WTC11 (cell line): ENCODE results near the gene SYK. TPM values are rescaled to one million over a fixed set of nuclear protein-coding genes. Genes with fewer than 3 reads are reported as not detected.

Source experiments
- ATAC-seq: fragments of 200-7000 bp; cut with Tn5 transposase; 2 replicates; pipeline ENCODE4 v1.10.0; 2021; ENCODE audit warnings: mild to moderate bottlenecking, moderate library complexity
- CTCF ChIA-PET: fragments of 300-600 bp; sonication (Branson Sonifier 250); formaldehyde crosslinking; loops from one replicate; lab custom pipeline; 2021; ENCODE audit warnings: antibody characterized with exemption; lab: Charles Lee
- POLR2A ChIA-PET: fragments of 350-600 bp; sonication (Branson Sonifier 250); formaldehyde crosslinking; loops from one replicate; lab custom pipeline; 2021; ENCODE audit warnings: antibody characterized with exemption; lab: Charles Lee
- DNase-seq: peaks from one replicate; pipeline ENCODE4 v3.0.0; 2021; ENCODE audit warnings: low spot score
- H3K27ac Mint-ChIP-seq: 2 replicates; pipeline ENCODE4 v1.8.0; 2021; ENCODE audit warnings: mixed read lengths
- H3K27me3 Mint-ChIP-seq: 2 replicates; pipeline ENCODE4 v1.8.0; 2021; ENCODE audit warnings: low read depth, mild to moderate bottlenecking, moderate library complexity, mixed read lengths
- H3K36me3 Mint-ChIP-seq: 2 replicates; pipeline ENCODE4 v1.8.0; 2021; ENCODE audit warnings: mixed read lengths
- H3K4me1 Mint-ChIP-seq: 2 replicates; pipeline ENCODE4 v1.8.0; 2022; ENCODE audit warnings: mixed read lengths
- H3K4me3 Mint-ChIP-seq: 2 replicates; pipeline ENCODE4 v1.8.0; 2021; ENCODE audit warnings: mild to moderate bottlenecking, moderate library complexity, mixed read lengths
- H3K9me3 Mint-ChIP-seq: 2 replicates; pipeline ENCODE4 v1.8.0; 2021; ENCODE audit warnings: mixed read lengths
- ATF1 ChIP-seq: sonication (generic); formaldehyde crosslinking; IDR thresholded peaks from 2 replicates; pipeline ENCODE4 v1.8.1; 2023; ENCODE audit warnings: mild to moderate bottlenecking, moderate library complexity, missing genetic modification reagents
- HMGA2 ChIP-seq: fragments of 250-450 bp; sonication (Bioruptor Pico); IDR thresholded peaks from 2 replicates; pipeline ENCODE4 v1.4.0; 2021; ENCODE audit warnings: mild to moderate bottlenecking, moderate library complexity
- KAT7 ChIP-seq: sonication (generic); formaldehyde crosslinking; IDR thresholded peaks from 2 replicates; pipeline ENCODE4 v1.8.1; 2023; ENCODE audit warnings: missing genetic modification reagents, mild to moderate bottlenecking, borderline replicate concordance
- NFATC4 ChIP-seq: fragments of 250-450 bp; sonication (Bioruptor Pico); IDR thresholded peaks from 2 replicates; pipeline ENCODE4 v1.9.0; 2021; ENCODE audit warnings: mild to moderate bottlenecking
- NR2C2 ChIP-seq: sonication (generic); formaldehyde crosslinking; IDR thresholded peaks from 2 replicates; pipeline ENCODE4 v1.8.0; 2022; ENCODE audit warnings: mild to moderate bottlenecking, missing genetic modification reagents
- TCF7 ChIP-seq: sonication (generic); formaldehyde crosslinking; IDR thresholded peaks from 2 replicates; pipeline ENCODE4 v1.8.0; 2022; ENCODE audit warnings: mild to moderate bottlenecking, low read depth, missing genetic modification reagents, moderate library complexity
- TEAD1 ChIP-seq: sonication (generic); formaldehyde crosslinking; IDR thresholded peaks from 2 replicates; pipeline ENCODE4 v1.8.0; 2022; ENCODE audit warnings: mild to moderate bottlenecking, missing genetic modification reagents
- ZBTB21 ChIP-seq: sonication (generic); formaldehyde crosslinking; IDR thresholded peaks from 2 replicates; pipeline ENCODE4 v1.8.1; 2023; ENCODE audit warnings: mild to moderate bottlenecking, missing genetic modification reagents, borderline replicate concordance
- ZNF317 ChIP-seq: sonication (generic); formaldehyde crosslinking; IDR thresholded peaks from 2 replicates; pipeline ENCODE4 v1.8.1; 2023; ENCODE audit warnings: low read depth, mild to moderate bottlenecking, moderate library complexity, missing genetic modification reagents, borderline replicate concordance
- ZNF416 ChIP-seq: fragments of 250-450 bp; sonication (Bioruptor Pico); IDR thresholded peaks from 2 replicates; pipeline ENCODE4 v1.9.0; 2021; ENCODE audit warnings: mild to moderate bottlenecking, inconsistent platforms
- ZNF671 ChIP-seq: fragments of 250-450 bp; sonication (Bioruptor Pico); IDR thresholded peaks from 2 replicates; pipeline ENCODE4 v1.8.0; 2021; ENCODE audit warnings: mild to moderate bottlenecking
- total RNA-seq: library from RNA; stranded (reverse); gene quantifications from 3 replicates; pipeline ENCODE4 v1.2.3, GENCODE V29; 2021
- TF ChIP-seq, protein P1 (sequence below): sonication (generic); formaldehyde crosslinking; IDR thresholded peaks from 2 replicates; pipeline ENCODE4 v1.8.0; 2022; ENCODE audit warnings: mild to moderate bottlenecking, missing genetic modification reagents
- TF ChIP-seq, protein P2 (sequence below): sonication (generic); formaldehyde crosslinking; IDR thresholded peaks from 2 replicates; pipeline ENCODE4 v1.8.1; 2023; ENCODE audit warnings: mild to moderate bottlenecking, missing genetic modification reagents, borderline replicate concordance
- TF ChIP-seq, protein P3 (sequence below): fragments of 250-450 bp; sonication (Bioruptor Pico); IDR thresholded peaks from 2 replicates; pipeline ENCODE4 v1.8.0; 2021; ENCODE audit warnings: mild to moderate bottlenecking
- TF ChIP-seq, protein P4 (sequence below): fragments of 200-600 bp; IDR thresholded peaks from 2 replicates; pipeline ENCODE4 v1.8.0; 2022; ENCODE audit warnings: antibody characterized with exemption
- TF ChIP-seq, protein P5 (sequence below): sonication (generic); formaldehyde crosslinking; IDR thresholded peaks from 2 replicates; pipeline ENCODE4 v1.8.1; 2022; ENCODE audit warnings: low read depth, missing genetic modification reagents, borderline replicate concordance
- TF ChIP-seq, protein P6 (sequence below): fragments of 250-450 bp; sonication (Bioruptor Pico); IDR thresholded peaks from 2 replicates; pipeline ENCODE4 v1.9.0; 2021; ENCODE audit warnings: moderate library complexity, mild to moderate bottlenecking, inconsistent platforms, borderline replicate concordance
- TF ChIP-seq, protein P7 (sequence below): sonication (generic); formaldehyde crosslinking; IDR thresholded peaks from 2 replicates; pipeline ENCODE4 v1.8.1; 2023; ENCODE audit warnings: mild to moderate bottlenecking, missing genetic modification reagents, moderate library complexity

SYK gene
- total RNA-seq, 1 experiment from 2014 or later: 7.4 TPM

DNA sequence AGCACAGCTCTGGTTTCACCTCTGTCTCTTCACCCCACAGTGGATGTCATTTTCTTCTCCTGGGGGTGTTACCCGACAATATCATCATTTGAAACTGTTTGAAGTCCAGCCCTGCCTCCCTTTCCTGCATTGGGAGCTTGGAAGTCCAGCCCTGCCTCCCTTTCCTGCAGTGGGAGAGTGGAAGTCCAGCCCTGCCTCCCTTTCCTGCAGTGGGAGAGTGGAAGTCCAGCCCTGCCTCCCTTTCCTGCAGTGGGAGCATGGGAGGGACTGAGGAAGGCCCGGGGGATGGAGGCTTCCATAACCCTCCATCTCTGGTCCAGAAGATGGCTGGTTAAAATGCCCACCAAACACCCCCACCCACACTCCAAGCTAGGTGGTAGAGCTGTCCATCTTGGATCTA, 59.8 kb downstream of the SYK start:
- ATAC-seq (no peak), DNase-seq (no peak)
- CTCF ChIA-PET: no interaction called here
- no peak overlapping the region for H3K27ac Mint-ChIP-seq
- H3K27me3 Mint-ChIP-seq: no peaks in the 10 kb centered on the region
- TF ChIP-seq ZNF416 (CRISPR knock-in tag) (no peak), NR2C2 (CRISPR knock-in tag) (no peak), TCF7 (CRISPR knock-in tag) (no peak), ATF1 (no peak), KAT7 (no peak), ZNF671 (CRISPR knock-in tag) (no peak), ZNF317 (CRISPR knock-in tag) (no peak), TEAD1 (CRISPR knock-in tag) (no peak), NFATC4 (CRISPR knock-in tag) (no peak), ZBTB21 (CRISPR knock-in tag) (no peak), HMGA2 (CRISPR knock-in tag) (no peak)
- TF ChIP-seq, protein P1, sequence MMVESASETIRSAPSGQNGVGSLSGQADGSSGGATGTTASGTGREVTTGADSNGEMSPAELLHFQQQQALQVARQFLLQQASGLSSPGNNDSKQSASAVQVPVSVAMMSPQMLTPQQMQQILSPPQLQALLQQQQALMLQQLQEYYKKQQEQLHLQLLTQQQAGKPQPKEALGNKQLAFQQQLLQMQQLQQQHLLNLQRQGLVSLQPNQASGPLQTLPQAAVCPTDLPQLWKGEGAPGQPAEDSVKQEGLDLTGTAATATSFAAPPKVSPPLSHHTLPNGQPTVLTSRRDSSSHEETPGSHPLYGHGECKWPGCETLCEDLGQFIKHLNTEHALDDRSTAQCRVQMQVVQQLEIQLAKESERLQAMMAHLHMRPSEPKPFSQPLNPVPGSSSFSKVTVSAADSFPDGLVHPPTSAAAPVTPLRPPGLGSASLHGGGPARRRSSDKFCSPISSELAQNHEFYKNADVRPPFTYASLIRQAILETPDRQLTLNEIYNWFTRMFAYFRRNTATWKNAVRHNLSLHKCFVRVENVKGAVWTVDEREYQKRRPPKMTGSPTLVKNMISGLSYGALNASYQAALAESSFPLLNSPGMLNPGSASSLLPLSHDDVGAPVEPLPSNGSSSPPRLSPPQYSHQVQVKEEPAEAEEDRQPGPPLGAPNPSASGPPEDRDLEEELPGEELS: no peak
- TF ChIP-seq, protein P2, sequence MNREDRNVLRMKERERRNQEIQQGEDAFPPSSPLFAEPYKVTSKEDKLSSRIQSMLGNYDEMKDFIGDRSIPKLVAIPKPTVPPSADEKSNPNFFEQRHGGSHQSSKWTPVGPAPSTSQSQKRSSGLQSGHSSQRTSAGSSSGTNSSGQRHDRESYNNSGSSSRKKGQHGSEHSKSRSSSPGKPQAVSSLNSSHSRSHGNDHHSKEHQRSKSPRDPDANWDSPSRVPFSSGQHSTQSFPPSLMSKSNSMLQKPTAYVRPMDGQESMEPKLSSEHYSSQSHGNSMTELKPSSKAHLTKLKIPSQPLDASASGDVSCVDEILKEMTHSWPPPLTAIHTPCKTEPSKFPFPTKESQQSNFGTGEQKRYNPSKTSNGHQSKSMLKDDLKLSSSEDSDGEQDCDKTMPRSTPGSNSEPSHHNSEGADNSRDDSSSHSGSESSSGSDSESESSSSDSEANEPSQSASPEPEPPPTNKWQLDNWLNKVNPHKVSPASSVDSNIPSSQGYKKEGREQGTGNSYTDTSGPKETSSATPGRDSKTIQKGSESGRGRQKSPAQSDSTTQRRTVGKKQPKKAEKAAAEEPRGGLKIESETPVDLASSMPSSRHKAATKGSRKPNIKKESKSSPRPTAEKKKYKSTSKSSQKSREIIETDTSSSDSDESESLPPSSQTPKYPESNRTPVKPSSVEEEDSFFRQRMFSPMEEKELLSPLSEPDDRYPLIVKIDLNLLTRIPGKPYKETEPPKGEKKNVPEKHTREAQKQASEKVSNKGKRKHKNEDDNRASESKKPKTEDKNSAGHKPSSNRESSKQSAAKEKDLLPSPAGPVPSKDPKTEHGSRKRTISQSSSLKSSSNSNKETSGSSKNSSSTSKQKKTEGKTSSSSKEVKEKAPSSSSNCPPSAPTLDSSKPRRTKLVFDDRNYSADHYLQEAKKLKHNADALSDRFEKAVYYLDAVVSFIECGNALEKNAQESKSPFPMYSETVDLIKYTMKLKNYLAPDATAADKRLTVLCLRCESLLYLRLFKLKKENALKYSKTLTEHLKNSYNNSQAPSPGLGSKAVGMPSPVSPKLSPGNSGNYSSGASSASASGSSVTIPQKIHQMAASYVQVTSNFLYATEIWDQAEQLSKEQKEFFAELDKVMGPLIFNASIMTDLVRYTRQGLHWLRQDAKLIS: no peak
- TF ChIP-seq, protein P3, sequence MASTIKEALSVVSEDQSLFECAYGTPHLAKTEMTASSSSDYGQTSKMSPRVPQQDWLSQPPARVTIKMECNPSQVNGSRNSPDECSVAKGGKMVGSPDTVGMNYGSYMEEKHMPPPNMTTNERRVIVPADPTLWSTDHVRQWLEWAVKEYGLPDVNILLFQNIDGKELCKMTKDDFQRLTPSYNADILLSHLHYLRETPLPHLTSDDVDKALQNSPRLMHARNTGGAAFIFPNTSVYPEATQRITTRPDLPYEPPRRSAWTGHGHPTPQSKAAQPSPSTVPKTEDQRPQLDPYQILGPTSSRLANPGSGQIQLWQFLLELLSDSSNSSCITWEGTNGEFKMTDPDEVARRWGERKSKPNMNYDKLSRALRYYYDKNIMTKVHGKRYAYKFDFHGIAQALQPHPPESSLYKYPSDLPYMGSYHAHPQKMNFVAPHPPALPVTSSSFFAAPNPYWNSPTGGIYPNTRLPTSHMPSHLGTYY: no peak
- TF ChIP-seq, protein P4, sequence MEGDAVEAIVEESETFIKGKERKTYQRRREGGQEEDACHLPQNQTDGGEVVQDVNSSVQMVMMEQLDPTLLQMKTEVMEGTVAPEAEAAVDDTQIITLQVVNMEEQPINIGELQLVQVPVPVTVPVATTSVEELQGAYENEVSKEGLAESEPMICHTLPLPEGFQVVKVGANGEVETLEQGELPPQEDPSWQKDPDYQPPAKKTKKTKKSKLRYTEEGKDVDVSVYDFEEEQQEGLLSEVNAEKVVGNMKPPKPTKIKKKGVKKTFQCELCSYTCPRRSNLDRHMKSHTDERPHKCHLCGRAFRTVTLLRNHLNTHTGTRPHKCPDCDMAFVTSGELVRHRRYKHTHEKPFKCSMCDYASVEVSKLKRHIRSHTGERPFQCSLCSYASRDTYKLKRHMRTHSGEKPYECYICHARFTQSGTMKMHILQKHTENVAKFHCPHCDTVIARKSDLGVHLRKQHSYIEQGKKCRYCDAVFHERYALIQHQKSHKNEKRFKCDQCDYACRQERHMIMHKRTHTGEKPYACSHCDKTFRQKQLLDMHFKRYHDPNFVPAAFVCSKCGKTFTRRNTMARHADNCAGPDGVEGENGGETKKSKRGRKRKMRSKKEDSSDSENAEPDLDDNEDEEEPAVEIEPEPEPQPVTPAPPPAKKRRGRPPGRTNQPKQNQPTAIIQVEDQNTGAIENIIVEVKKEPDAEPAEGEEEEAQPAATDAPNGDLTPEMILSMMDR: no peak
- TF ChIP-seq, protein P5, sequence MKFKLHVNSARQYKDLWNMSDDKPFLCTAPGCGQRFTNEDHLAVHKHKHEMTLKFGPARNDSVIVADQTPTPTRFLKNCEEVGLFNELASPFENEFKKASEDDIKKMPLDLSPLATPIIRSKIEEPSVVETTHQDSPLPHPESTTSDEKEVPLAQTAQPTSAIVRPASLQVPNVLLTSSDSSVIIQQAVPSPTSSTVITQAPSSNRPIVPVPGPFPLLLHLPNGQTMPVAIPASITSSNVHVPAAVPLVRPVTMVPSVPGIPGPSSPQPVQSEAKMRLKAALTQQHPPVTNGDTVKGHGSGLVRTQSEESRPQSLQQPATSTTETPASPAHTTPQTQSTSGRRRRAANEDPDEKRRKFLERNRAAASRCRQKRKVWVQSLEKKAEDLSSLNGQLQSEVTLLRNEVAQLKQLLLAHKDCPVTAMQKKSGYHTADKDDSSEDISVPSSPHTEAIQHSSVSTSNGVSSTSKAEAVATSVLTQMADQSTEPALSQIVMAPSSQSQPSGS: no peak
- TF ChIP-seq, protein P6, sequence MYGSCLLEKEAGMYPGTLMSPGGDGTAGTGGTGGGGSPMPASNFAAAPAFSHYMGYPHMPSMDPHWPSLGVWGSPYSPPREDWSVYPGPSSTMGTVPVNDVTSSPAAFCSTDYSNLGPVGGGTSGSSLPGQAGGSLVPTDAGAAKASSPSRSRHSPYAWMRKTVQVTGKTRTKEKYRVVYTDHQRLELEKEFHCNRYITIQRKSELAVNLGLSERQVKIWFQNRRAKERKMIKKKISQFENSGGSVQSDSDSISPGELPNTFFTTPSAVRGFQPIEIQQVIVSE (CRISPR knock-in tag): no peak
- TF ChIP-seq, protein P7, sequence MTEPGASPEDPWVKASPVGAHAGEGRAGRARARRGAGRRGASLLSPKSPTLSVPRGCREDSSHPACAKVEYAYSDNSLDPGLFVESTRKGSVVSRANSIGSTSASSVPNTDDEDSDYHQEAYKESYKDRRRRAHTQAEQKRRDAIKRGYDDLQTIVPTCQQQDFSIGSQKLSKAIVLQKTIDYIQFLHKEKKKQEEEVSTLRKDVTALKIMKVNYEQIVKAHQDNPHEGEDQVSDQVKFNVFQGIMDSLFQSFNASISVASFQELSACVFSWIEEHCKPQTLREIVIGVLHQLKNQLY (CRISPR knock-in tag): no peak
- peaks cover 5% of the 10 kb centered on the region for H3K4me1 Mint-ChIP-seq
- H3K4me3 Mint-ChIP-seq: no peak overlapping the region
- H3K36me3 Mint-ChIP-seq: no peaks in the 10 kb centered on the region
- POLR2A ChIA-PET: no interaction called here
- H3K9me3 Mint-ChIP-seq: no peaks in the 10 kb centered on the region
